NB4 (cell line): ENCODE results near the gene NCAM2.

ENCODE experiments used
- DNase-seq: peaks from one replicate; pipeline ENCODE4 v3.0.0; 2010; ENCODE audit warnings: low read depth
- H3K4me3 ChIP-seq: one replicate; pipeline ENCODE4 v1.5.1; 2011; ENCODE audit warnings: mild to moderate bottlenecking, low read depth, low read length, moderate library complexity
- CTCF ChIP-seq: IDR thresholded peaks from one replicate; pipeline ENCODE4 v1.5.1; 2012; ENCODE audit warnings: low read depth, low read length
- MYC ChIP-seq: IDR thresholded peaks from 2 replicates; pipeline ENCODE4 v1.6.1; 2011; ENCODE audit warnings: low read depth, low read length
- POLR2A ChIP-seq: IDR thresholded peaks from 2 replicates; pipeline ENCODE4 v1.6.1; 2011; ENCODE audit warnings: mild to moderate bottlenecking; ENCODE audit not compliant: insufficient read length; ENCODE audit errors: extremely low read depth
- TF ChIP-seq, protein P1 (sequence below): IDR thresholded peaks from 2 replicates; pipeline ENCODE4 v1.6.1; 2011; ENCODE audit warnings: low read depth, low read length

NCAM2 gene

GRCh38 chr21:20997636-20998455 is at the start of gene NCAM2:
TSS of gene NCAM2 (plus strand) at chr21:20998409.
- H3K4me3 ChIP-seq = no peak within 1 kb of the TSS
- TF ChIP-seq POLR2A = no peak
- TF ChIP-seq, protein P1, sequence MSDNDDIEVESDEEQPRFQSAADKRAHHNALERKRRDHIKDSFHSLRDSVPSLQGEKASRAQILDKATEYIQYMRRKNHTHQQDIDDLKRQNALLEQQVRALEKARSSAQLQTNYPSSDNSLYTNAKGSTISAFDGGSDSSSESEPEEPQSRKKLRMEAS = no peak
- no peak for TF ChIP-seq MYC
- TF ChIP-seq CTCF = no peak
- no peak for DNase-seq

DNA sequence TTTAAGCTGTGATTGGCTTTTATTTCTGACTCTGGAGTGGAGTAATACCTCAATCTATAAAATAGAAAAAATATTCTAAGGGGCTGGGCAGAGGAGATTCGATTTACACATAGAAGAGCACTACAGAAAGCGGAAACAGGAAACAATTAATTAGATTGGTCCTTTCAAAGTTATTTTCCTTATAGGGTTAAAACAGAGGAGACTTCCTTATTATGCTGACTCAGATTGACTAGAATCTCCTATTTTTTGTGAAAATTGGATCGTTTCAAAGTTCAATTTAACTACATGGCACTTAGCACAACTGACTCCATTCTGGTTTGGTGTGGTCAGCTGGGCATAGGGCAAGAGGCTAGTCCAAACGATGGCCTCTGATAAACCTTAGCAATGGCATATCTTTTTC is 48.3 kb upstream of the NCAM2 start:
- no peak for DNase-seq

GRCh38 chr21:20965816-20966215 is 32.4 kb upstream of the NCAM2 start:
- DNase-seq = no peak
- H3K4me3 ChIP-seq = no peak overlapping the region
- TF ChIP-seq MYC (no peak), POLR2A (no peak), CTCF (no peak)
- TF ChIP-seq, protein P1 = no peak

More for the DNA sequence above, 48.3 kb upstream of the NCAM2 start:
- TF ChIP-seq MYC (no peak), CTCF (no peak), POLR2A (no peak)
- TF ChIP-seq, protein P1 = no peak
- no peak overlapping the region for H3K4me3 ChIP-seq

- H3K4me3 ChIP-seq = no peak overlapping the region
Observed at GRCh38 chr21:20968391-20968790, 29.8 kb upstream of the NCAM2 start.

GRCh38 chr21:20970691-20971090 is 27.5 kb upstream of the NCAM2 start:
- no peak overlapping the region for H3K4me3 ChIP-seq
- TF ChIP-seq POLR2A = no peak
- TF ChIP-seq, protein P1 = no peak
- DNase-seq = no peak

More at GRCh38 chr21:20968391-20968790, 29.8 kb upstream of the NCAM2 start:
- TF ChIP-seq MYC = no peak
- no peak for TF ChIP-seq POLR2A
- no peak for TF ChIP-seq CTCF
- TF ChIP-seq, protein P1 = no peak
- DNase-seq = no peak

- no peak overlapping the region for H3K4me3 ChIP-seq
- TF ChIP-seq CTCF (peak; percentile 47), POLR2A (no peak)
- peak; percentile 61 for DNase-seq
Observed at GRCh38 chr21:20971296-20971921, 26.8 kb upstream of the NCAM2 start.
